ENCODE measurements around the gene UQCRC1.

UQCRC1 gene

DNA sequence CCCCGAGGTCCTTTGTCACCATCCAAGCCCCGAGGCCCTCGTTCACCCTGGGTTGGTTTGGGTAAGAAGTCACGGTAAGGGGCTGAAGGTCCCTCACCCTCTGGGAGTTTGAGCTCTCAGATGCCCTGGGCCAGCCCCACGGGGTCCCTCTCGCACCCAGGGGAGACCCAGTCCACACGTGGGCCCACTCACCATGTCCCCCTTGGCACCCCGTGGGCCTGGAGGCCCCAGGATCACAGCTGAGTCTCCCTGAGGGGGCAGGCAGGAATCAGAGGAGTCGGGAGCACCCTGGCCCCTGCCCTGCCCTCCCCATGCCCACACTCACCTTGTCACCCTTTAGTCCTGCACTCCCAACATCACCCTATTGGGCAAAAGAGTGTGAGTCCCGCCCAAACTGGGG lies 40.0 kb downstream of the UQCRC1 start:
- DNase-seq, result no peak

DNA sequence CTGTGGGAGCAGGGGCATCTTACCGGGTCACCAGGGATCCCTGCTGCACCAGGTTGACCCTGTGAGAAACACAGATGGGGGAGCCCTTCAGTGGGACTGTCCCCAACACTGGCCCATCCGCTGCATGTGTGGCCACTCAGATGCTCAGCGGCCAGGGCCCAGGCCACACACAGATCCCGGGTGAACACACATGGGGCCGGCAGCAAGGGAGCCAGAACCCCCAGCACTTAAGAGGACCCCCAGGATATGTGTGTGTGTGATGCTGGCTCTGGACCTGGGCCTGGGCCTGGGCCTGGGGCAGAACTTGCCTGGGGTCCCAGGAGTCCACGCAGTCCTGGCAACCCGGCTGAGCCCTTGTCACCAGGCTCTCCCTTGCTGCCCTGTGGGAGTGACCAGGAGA lies 41.0 kb downstream of the UQCRC1 start:
- DNase-seq, result no peak

DNA sequence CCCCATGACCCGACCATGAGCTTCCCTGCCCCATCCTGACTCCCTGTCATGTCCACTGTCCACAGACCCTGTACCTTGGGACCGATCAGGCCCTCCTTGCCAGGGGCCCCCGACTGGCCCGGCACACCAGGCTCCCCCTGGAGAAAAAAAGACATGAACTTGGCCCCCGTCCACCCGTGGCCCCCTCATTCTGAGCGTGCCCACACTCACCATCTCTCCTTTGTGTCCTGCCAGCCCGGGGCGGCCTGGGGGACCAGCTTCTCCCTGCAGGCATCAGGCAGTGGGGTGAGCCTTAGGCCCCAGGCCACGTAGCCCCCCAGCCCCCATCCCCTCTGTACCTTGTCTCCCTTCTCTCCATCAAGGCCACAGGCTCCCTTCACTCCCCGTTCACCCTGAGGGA lies 41.9 kb downstream of the UQCRC1 start:
- DNase-seq, result no peak

DNA sequence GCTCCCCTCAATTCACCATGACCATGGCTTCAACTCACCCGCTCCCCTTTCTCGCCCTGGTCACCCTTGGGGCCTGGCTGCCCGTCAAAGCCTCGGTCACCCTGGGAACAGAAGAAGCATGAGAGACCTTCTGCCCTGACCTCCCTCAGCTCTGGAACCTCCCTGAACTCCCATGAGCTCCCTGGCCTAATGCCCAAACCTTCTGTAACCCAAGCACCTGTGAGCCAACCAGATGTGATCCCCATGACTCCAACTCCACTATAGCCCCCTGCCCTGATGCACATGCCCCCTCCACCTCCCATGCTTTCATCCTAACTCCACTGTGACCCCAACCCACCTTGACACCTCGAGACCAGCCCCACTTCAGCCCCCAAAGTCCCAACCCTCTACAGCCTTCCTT lies 42.4 kb downstream of the UQCRC1 start:
- DNase-seq, result no peak

DNA sequence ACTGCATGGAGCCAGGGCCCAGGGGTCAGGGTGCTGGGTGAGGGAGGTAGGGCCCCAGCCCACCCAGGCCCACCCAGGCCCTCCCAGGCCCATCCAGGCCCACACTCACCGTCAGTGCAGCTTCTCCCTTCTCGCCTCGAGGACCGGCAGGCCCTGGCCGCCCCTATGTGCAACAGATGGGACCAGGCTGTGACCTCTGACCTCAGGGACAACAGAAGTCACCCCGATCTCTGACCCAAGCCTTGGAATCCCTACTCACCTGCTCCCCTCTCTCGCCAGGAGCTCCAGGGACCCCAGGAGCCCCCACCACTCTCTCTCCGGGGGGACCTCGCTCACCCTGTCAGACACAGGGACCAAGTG lies 43.1 kb downstream of the UQCRC1 start:
- DNase-seq, result no peak

DNA sequence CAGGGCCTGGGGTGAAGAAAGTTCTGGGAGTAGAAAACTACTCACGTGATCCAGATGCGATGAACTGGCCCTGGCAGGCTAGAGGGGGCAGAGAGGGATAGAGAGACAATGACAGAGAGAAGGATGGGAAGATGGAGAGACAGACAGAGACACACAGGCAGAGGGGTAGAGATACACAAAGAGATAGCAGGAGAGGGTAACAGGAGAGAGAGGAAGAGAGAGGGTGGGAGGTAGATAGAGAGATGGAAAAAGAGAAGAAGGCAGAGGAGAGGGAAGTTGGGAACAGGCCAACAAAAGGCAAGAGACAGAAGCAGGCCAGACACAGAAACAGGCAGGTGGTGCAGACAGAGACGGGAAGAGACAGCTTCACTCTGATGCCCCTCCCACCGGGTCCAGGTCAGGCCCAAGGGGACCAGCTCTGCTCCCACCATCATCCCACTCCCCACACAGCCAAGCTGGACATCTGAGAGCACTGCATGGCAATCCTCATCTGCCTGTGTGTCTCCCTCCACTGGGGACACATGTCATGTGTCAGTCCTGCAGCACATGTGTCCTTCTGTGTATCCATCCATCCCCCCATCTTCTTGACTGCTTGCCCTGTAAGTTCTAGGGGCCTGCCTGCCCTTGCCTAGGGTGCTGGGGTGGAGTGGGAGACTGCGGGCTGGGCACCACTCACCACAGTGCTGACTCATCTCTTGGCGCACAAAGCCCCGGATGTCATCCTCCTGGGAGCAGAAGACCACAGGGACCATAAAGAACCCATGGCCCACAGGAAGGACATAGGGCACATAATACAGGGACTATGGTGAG lies 43.6 kb downstream of the UQCRC1 start:
- DNase-seq, result peak; percentile 30

DNA sequence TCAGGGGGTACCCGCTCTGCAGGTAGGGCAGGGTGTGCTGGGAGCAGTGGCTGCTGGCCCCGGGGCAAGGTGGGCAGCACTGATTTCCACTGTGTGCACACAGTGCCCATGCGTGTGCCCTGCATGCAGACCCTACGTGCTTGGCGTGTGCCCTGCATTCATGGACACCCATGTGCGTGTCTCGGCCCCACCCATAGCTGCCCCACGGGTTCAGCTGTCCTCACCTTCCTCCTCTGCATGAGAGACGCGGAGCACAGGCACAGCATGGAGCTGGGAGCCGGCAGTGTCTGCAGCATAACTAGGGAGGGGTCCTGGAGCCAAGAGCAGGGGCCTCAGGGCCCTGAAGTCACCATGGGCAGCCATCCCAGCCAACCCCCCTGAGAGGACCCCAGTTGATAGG lies 44.3 kb downstream of the UQCRC1 start:
- DNase-seq, result no peak

DNA sequence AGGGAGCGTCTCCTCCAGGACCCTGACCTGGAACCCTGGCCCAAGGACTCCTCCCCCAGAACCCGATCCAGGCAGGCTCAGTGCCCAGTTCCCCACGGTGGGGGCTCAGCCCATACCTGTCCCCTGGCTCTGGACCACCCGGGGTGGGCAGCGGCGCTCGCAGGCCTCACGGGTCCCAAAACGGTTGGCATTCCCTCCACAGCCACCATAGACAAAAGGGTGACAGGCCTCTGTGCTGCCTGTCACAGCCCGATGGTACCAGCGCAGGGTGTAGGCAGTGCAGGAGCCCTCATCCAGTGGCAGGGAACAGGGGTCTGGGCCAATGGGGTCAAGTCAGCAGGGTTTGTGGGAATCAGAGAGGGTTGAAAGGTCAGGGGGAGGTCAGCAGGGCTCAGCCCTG lies 44.8 kb downstream of the UQCRC1 start:
- no peak for DNase-seq

DNA sequence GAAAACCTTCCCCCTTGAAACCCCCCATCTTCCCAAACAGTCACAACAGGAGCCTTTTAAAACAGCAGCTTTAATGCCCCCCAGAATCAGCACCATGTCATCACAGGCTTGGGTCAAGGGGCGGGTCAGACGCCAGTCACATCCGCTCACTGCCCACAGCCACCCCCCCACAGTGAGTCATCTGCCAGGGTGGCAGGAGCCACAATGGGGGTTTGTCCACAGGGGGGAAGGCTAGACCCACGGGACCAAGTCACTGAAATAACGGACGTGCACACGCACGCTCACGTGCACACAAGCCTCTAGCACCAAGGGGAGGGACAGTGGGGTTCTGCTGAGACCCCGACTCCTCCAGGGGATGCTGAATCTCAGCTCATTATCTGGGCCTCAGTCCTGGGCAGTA lies 45.4 kb downstream of the UQCRC1 start:
- no peak for DNase-seq

DNA sequence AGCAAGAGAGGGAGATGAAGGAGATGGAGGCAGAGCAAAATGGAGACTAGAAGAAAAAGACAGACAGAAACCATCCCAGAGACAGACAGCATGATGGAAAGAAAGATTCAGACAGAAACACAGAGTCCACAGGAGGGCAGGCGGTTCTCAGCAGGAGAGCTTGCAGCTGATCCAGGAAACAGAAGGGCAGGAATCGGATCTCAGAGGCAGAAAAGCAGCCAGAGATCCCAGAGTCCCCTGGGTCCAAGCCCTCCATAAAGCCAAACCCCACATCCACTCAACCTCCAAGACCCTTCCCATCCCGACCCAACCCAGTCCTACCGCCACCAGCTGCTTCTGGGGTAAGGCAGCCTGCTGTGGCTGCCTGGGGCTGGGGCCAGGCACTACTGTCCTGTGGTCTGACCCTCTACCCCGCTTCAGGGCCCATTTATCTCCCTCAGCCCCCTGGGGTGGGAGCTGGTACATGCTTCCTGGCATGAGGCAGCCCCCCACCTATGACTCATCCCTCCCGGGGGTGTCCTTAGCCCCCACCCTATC lies 46.0 kb downstream of the UQCRC1 start, which contains the start of gene UCN2:
TSS of gene UCN2 (minus strand) at position 400 of the 537 bp plus-strand sequence. CDS start 657 bp downstream, outside the sequence.
- DNase-seq, result no peak

DNA sequence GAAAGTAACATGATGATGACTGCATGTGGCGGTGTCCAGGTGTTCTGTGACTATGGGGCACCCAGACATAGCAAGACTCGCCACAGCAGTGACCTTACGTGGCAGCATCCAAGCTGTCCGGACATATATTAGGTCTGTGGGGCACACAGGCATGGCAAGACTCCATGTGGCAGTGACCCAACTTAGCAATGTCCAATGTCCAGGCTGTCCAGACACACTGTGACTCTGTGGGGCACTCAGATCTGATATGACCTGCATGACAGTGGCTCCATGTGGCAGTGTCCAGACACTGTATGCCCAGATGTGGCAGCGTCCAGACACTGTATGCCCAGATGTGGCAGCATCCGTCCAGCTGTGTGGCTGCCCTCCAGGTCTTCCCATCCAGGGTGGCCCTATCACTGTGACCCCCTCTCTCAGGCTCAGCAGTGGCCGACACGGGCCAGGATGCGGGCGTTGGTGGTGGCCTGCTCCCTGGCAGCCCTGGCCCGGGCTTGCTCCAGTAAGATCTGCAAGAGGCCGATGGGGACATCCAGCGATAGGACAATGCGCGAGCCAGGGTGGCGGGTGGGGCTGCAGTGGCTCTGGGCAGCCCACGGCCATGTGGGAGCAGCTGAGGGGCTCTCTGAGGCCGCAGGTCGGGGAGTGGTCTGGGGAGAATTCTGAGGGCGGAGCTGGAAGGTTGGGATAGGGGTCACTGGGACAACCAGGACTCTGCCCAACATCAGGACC lies 46.9 kb downstream of the UQCRC1 start:
- no peak for DNase-seq

DNA sequence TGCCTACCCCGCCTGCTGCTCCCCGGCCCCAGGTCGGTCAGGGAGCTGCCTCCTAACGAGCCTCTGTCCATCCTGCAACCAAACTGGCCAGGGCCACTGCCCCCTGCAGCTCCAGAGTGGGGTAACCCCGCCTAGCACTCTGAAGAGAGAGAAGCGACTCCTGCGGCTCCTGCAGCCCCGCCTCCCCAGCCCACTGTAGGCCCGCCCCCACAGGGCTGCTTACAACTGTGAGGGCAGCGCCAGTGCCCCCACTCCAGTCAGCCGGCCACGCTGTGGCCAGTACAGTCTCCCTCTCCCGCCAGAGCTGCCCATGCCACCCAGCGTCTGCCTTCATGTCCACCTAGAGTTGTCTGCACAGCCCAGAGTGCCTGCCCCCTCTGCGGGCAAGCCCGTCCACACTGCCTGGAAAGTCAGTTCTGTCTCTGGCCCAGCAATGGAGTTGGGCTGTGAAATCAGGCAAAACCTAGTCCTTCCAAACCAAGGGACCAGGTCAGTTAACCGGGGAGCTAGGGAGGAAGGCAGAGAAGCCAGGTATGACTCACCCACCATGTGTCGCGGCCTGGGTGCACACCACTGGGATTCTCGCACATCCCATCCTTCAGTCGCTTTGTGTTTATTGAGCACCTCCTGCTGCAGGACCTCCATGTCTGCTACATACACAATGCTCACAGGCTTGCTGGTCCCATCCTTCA lies 48.3 kb downstream of the UQCRC1 start:
- peak; percentile 3 for DNase-seq

DNA sequence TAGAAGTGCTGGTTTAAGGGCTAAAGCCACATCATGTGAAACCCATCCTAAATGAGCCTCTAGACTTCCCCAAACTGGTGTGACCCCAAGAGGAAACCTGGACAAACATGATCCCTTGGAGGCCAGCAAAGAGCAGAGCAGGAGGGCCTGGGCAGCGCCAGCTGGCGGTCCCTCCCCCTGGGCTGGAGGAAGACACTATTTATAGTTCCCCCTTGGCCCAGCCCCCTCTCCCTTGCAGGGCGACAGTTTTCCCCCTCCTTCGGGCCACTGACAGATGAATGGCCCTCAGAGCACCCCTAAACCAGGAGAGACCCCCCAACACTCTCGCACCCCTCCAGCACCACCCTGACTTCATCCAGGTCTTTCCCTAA lies 48.8 kb downstream of the UQCRC1 start:
- no peak for DNase-seq

DNA sequence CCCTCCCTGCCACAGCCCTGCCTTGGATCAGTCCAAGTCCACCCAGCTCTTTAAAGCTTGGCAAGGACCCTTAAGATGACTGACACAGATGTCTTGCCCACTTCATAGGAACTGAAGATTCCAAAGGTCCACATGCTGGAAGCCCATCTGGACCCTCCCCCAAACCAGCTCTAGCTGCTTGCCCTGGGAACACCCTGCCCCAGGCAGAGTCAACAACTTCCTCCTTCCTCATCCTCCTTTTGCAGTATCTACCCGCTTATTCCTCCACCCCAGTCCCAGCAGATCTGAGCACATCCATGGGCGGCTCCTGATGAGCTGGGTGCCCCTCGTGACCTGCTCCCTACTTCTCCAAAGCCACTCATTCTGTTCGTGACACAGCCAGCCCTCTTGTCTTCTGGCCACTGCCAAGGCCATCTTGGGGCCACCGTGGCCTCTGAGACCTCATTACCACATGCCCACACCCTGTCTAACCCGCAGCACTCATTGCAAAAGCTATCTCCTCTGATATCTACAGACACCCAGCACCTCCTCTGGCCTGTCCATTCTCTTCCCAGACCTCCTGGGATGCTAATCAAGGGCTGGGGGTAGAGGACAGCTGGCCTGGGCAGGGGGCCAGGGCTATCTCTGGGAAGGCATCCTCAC lies 50.8 kb downstream of the UQCRC1 start:
- no peak for DNase-seq

DNA sequence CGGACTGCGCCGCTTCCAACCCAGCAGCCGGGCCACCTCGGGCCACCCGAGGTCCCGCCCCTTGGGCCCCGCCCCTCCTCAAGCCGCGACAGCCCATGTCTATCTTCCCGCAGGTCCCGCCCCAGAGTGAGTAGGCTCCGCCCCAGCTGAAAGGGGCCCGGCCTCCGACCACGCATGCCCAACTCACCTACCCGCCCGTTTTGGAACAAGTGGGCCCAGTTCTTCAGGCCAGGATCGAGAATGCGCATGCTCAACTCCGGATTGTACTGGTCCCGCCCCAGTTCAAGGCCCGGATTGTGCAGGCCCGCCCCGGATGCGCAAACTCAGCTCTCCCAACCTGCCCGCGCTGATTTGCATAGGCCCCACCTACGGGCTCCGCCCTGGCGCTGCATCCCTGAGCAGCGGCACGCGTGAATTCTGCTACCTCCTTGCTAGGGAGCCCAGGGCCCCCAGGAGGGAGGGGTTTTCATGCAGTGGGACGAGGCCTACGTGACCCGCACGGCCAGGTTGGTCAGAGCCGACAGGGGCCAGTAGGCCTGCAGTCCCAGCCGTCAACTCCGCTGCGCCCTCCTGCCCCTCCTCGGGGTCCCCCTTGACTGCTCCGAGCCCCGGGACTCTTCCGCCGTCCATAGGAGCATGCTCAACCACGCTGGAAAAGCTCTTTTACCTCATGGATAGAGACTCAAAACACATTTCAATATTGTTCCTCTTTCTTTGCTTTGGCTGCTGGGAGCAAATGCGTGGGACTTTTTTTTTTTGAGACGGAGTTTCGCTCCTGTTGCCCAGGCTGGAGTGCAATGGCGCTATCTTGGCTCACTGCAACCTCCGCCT lies 52.4 kb downstream of the UQCRC1 start, which contains the start of gene PFKFB4:
TSS of gene PFKFB4 (minus strand) at position 8 of the 831 bp plus-strand sequence. CDS start 26 bp downstream, outside the sequence.
- DNase-seq, result peak; percentile 94

DNA sequence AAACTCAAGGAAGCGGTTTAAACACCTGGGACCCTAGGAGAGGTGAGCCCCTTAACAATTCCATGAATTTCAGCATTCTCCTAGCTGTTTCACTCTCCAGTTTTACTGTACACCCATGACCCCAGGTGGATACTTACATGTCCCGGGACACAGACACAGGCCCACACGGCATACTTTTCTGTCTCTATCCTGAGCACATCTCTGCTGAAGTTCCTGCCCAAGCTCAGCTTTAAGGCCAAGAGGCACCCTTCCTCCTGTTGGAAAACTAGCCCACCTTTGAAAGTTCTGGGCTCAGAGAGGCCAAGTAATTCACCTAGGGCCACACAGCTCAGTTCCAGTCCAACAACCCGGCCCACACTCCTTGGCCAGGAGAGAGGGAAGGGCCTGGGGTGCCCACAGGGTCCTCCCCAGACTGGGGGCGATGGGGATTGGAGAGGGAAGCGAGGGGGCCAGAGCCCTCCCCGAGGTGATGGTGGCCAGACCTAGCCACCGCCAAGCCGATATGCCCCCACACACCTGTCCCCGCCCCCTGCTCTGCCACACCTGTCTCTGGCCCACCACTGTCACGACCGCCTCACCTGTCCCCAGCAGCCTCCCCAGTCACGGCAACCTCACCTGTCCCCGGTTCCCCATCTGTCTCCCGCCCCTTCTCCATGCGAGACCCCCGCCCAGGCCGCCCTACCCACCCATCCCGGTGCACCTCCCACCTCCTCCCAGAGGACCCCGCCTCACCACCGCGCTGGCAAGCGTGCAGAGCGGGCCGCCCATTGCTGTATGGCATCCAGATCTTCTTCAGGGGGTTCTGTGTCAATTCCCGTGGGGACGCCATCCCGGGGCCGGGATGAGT lies 53.3 kb downstream of the UQCRC1 start:
- DNase-seq, result peak; percentile 29

DNA sequence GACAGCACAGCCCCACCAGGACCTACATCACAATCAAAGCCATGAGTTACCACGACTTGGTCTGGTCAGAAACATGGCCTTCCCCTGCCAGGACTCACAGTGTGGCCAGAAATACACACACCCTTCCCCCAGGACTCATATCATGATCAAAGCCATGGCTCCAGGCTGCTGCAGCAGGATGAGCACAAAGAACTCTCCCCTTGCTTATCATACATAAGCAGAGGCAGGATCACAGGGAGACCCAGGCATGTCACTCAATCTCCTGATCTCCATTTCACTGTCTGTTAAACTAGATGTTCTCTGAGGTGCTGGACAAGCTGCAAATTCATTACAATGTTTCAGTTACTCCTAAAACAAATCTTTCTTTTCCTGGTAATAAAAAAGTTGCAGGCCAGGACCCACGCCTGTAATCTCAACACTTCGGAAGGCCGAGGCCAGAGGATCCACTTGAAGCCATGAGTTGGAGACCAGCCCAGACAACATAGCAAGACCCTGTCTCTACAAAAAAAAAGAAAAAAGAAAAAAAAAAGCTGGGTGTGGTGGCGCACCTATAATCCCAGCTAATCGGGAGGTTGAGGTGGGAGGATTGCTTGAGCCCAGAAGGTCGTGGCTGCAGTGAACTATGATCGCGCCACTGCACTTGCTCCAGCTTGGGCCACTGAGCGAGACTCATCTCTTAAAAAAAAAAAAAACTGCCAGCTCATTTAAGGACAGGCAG lies 54.1 kb downstream of the UQCRC1 start:
- peak; percentile 20 for DNase-seq

DNA sequence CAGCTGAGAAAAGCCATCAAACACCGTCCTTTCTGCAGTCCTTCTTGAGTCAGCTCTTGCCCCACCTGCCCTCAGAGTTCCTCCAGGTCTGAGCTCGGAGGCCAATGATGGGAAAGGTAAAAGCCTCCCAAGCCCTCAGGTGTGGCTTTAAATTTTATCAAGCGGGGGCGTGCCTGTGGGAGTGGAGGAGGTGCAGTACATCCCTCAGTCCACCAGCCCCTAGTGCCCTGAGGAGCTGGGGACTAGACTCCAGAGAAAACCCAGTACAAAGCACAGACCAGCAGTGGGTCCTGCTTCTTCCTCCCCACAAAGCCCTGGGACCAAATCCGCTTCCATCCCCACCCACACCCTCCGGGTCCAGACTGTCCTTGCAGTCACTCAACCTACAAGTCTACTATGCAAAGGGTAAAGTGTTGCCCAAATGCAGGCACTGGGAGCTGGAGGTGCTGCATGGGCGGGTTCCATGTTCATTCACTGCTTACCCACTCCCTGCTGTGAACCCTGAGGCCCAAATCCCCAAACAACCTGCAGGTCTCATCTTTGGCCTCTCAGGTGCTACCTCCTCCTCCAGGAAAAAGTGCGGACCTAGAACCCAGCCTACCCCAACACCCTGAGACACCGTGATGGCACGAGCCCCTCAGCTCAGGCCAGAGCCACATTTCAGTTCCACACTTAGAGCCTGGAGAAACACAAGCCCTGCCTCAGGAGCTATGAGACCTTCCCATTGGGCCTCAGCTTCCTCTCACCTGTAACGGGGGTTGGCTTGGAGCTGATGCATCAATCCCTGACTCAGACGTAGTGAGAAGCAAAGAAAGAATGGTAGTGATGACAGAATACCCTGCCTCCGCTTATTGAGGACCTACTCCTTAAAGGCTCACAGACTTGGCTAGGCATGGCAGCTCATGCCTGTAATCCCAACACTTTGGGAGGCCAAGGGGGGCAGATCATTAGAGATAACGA lies 55.3 kb downstream of the UQCRC1 start:
- no peak for DNase-seq

DNA sequence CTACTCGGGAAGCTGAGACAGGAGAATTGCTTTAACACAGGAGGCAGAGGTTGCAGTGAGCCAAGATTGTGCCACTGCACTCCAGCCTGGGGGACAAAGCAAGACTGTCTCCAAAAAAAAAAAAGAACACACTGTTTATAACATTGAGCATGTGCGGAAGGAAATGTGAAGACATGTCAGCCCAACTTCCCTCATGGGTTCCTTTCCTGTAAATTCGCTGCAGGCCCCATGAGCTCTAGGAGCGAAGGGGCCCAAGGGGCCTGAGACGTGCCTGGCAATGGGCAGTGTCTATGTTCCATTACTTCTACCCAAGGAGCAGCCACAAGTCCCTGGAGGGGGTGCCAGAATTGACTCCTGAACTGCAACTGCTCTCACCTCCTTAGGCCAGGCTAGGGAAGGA lies 56.1 kb downstream of the UQCRC1 start:
- DNase-seq, result no peak
